DOHH2 (cell line): ENCODE results near the gene B4GALT7.

Experiments used
- H3F3A ChIP-seq: fragments of 200-600 bp; sonication (generic), shearing (Covaris generic); 2 replicates; pipeline ENCODE4 v1.6.0; 2016; ENCODE audit warnings: antibody characterized with exemption, mild to moderate bottlenecking; ENCODE audit not compliant: control insufficient read depth, insufficient read depth
- H3K27ac ChIP-seq: fragments of 200-600 bp; sonication (generic); 2 replicates; pipeline ENCODE4 v1.5.1; 2014; ENCODE audit warnings: low read depth, mild to moderate bottlenecking, low read length, moderate library complexity
- H3K27me3 ChIP-seq: fragments of 200-600 bp; sonication (generic); 2 replicates; pipeline ENCODE4 v1.6.1; 2014; ENCODE audit warnings: mild to moderate bottlenecking, low read length, mixed read lengths; ENCODE audit not compliant: control insufficient read depth
- H3K36me3 ChIP-seq: fragments of 200-600 bp; sonication (generic); 2 replicates; pipeline ENCODE4 v1.6.1; 2014; ENCODE audit warnings: mild to moderate bottlenecking, low read length, moderate library complexity, mixed read lengths; ENCODE audit not compliant: control insufficient read depth
- H3K4me1 ChIP-seq: fragments of 200-600 bp; sonication (generic); 2 replicates; pipeline ENCODE4 v1.6.1; 2014; ENCODE audit warnings: mild to moderate bottlenecking, low read length, mixed read lengths; ENCODE audit not compliant: control insufficient read depth
- H3K4me2 ChIP-seq: fragments of 200-600 bp; sonication (generic); 2 replicates; pipeline ENCODE4 v1.6.0; 2014; ENCODE audit warnings: mild to moderate bottlenecking, low read length, moderate library complexity
- H3K4me3 ChIP-seq: fragments of 200-600 bp; sonication (generic); 2 replicates; pipeline ENCODE4 v1.5.1; 2014; ENCODE audit warnings: mild to moderate bottlenecking, low read length, mixed read lengths
- H3K79me2 ChIP-seq: fragments of 200-600 bp; sonication (generic); 2 replicates; pipeline ENCODE4 v1.6.1; 2014; ENCODE audit warnings: mild to moderate bottlenecking, low read length, mixed read lengths; ENCODE audit not compliant: control insufficient read depth
- H3K9me2 ChIP-seq: fragments of 200-600 bp; sonication (generic); replicated peaks from 2 replicates; pipeline ENCODE4 v1.6.1; 2014; ENCODE audit warnings: mild to moderate bottlenecking, low read length, mixed read lengths; ENCODE audit not compliant: control insufficient read depth
- H3K9me3 ChIP-seq: fragments of 200-600 bp; sonication (generic); 2 replicates; pipeline ENCODE4 v1.6.1; 2014; ENCODE audit warnings: antibody characterized with exemption, low read length, mixed read lengths; ENCODE audit not compliant: control insufficient read depth, insufficient read depth
- H4K20me1 ChIP-seq: fragments of 200-600 bp; sonication (generic); 2 replicates; pipeline ENCODE4 v1.6.0; 2014; ENCODE audit warnings: low read depth, mild to moderate bottlenecking, antibody characterized with exemption, low read length, moderate library complexity; ENCODE audit not compliant: control insufficient read depth, insufficient read depth
- EZH2phosphoT487 ChIP-seq: fragments of 200-600 bp; sonication (generic); IDR thresholded peaks from 2 replicates; pipeline ENCODE4 v1.6.1; 2017; ENCODE audit warnings: borderline replicate concordance, mild to moderate bottlenecking, antibody characterized with exemption, low read length, moderate library complexity, mixed read lengths
- TF ChIP-seq, protein P1 (sequence below): fragments of 200-600 bp; sonication (generic); IDR thresholded peaks from one replicate; pipeline ENCODE4 v1.5.1; 2014; ENCODE audit warnings: antibody characterized with exemption, mild to moderate bottlenecking, low read depth, low read length; ENCODE audit not compliant: poor library complexity, severe bottlenecking

The B4GALT7 gene

DNA sequence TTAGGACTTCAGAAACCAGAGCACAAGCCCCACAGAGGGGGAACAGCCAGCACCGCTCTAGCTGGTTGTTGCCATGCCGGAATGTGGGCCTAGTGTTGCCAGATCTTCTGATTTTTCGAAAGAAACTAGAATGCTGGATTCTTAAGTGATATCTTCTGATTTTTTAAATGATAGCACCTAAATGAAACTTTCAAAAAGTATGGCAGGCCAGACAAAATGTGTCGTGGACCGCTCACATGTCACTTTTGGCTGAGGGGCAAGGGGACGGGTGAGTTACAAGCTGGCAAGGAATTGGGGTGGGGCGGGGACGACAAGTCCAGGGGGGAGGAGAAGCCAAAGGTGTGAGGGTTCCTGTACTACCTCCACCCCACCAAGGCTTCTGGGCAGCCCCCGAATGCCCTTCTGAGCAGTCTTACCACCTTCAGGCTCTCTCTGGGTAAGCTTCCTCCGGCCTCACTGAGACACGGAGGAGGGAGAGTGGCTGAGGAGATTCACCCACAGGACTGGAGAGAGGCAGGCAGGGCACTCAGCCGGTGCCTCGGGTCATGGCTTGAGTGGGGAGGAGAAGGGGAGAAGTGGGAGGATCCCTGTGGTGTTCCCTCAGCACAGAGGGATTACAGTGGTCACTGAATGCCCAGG lies 10.3 kb downstream of the B4GALT7 start:
- peaks cover 33% of the 10 kb centered on the region for H3K36me3 ChIP-seq
- H3K27me3 ChIP-seq, result no peaks in the 10 kb centered on the region
- H3K9me3 ChIP-seq, result no peaks in the 10 kb centered on the region
- H3K4me2 ChIP-seq, result no peak overlapping the region
- peaks cover 8% of the 10 kb centered on the region for H3F3A ChIP-seq
- no peaks in the 10 kb centered on the region for H4K20me1 ChIP-seq
- H3K9me2 ChIP-seq, result no peaks in the 10 kb centered on the region
- H3K4me1 ChIP-seq, result peaks cover 5% of the 10 kb centered on the region; the same call in 1 of the 2 replicates
- no peak overlapping the region for H3K27ac ChIP-seq
- TF ChIP-seq, protein P1, sequence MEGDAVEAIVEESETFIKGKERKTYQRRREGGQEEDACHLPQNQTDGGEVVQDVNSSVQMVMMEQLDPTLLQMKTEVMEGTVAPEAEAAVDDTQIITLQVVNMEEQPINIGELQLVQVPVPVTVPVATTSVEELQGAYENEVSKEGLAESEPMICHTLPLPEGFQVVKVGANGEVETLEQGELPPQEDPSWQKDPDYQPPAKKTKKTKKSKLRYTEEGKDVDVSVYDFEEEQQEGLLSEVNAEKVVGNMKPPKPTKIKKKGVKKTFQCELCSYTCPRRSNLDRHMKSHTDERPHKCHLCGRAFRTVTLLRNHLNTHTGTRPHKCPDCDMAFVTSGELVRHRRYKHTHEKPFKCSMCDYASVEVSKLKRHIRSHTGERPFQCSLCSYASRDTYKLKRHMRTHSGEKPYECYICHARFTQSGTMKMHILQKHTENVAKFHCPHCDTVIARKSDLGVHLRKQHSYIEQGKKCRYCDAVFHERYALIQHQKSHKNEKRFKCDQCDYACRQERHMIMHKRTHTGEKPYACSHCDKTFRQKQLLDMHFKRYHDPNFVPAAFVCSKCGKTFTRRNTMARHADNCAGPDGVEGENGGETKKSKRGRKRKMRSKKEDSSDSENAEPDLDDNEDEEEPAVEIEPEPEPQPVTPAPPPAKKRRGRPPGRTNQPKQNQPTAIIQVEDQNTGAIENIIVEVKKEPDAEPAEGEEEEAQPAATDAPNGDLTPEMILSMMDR, result no peak
- no peak for TF ChIP-seq EZH2phosphoT487
- no peak overlapping the region for H3K4me3 ChIP-seq
- no peaks in the 10 kb centered on the region; the same call in 1 of the 2 replicates for H3K79me2 ChIP-seq

DNA sequence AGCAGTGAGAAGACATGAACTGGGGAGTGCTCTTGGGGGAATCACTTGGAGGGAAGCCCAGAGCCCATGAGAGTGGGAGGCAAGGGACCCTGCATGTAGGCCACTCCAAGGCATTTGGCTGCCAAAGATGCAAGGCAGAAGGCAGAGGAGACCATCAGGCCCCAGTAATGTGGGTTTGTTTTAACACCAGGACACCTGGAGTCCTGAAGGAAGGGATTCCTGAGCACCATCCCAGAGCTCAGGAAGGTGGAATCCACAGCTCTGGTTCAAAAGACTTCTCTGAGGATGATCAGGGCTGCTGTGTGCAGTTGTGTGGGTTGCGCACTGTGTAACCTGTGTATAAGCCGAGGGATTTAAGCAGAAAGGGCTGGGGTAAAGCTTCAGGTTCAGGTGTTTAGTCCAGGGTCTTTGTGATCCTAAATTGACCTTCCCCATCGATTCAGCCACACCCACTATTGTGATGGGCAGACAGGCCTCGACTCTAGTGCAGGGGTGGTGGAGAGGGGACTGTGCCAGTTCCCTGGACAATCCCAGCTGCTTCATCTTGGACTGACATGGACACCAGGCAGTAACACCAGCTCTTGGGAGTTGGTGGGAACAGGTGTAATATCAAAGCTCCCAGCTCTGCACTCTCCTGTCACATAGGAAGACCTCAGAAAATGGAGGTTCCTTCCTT lies 11.0 kb downstream of the B4GALT7 start:
- H3K9me3 ChIP-seq, result no peaks in the 10 kb centered on the region
- TF ChIP-seq EZH2phosphoT487, result no peak
- TF ChIP-seq, protein P1, result no peak
- peaks cover 5% of the 10 kb centered on the region; the same call in 1 of the 2 replicates for H3K4me1 ChIP-seq
- H3K9me2 ChIP-seq, result no peaks in the 10 kb centered on the region
- no peaks in the 10 kb centered on the region; the same call in 1 of the 2 replicates for H3K79me2 ChIP-seq
- no peaks in the 10 kb centered on the region for H3K27me3 ChIP-seq
- no peak overlapping the region for H3K27ac ChIP-seq
- peaks cover 33% of the 10 kb centered on the region for H3K36me3 ChIP-seq
- no peak overlapping the region for H3K4me2 ChIP-seq
- no peaks in the 10 kb centered on the region for H4K20me1 ChIP-seq
- peaks cover 11% of the 10 kb centered on the region for H3F3A ChIP-seq
- no peak overlapping the region for H3K4me3 ChIP-seq

DNA sequence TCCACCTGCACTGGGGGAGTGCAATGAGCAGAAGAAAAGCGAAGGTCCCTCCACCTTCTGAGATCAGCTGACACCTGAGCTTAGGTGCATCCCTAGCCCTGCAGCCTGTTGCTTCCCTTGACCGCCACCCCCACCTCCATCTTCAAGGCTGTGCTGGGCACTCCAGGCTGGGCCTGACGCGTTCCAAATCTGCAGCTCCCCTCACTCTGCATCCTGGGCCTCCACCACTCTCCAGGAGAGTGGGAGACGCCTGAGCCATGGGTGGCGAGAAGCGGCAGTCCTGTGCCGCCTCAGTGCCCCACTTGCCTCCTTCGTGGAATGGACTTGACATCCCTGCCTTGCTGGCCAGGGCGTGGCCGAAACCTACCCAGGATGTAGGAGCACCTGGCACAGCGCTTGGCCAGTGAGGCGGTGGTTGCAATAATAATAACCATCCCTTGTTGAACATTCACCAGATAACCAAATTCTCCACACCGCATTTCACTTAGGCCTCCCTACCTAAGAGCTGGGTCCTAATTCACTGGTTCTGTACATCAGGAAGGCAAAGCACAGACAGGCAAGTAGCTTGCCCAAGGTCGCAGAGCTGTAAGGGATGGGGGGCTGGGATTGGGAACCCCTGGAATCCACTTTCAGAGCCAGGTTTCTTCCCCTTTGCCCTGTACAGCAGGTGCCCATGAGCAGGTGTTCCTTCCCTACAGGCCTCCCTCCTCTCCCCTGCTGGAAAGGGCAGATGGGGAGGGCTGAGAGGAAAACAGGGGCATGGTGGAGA lies 11.7 kb downstream of the B4GALT7 start:
- H3K4me1 ChIP-seq, result peaks cover 5% of the 10 kb centered on the region; the same call in 1 of the 2 replicates
- H3K79me2 ChIP-seq, result no peaks in the 10 kb centered on the region; the same call in 1 of the 2 replicates
- H3K4me3 ChIP-seq, result no peak overlapping the region
- no peak overlapping the region for H3K4me2 ChIP-seq
- H3K9me2 ChIP-seq, result no peaks in the 10 kb centered on the region
- H3K9me3 ChIP-seq, result no peaks in the 10 kb centered on the region
- no peaks in the 10 kb centered on the region for H3K27me3 ChIP-seq
- TF ChIP-seq, protein P1, result no peak
- no peak for TF ChIP-seq EZH2phosphoT487
- H3K27ac ChIP-seq, result no peak overlapping the region
- no peaks in the 10 kb centered on the region for H4K20me1 ChIP-seq
- peaks cover 33% of the 10 kb centered on the region for H3K36me3 ChIP-seq
- H3F3A ChIP-seq, result peaks cover 11% of the 10 kb centered on the region
